Central memory CD8-positive, alpha-beta T cell (primary cell): Measurements from ENCODE around the gene GRIK1.

ENCODE experiments used
- ATAC-seq: fragments of 150-1000 bp; cut with Tn5 transposase; replicated peaks from 2 replicates; pipeline ENCODE4 v1.10.0; 2022; ENCODE audit warnings: mild to moderate bottlenecking, moderate FRiP score, moderate number of reproducible peaks; ENCODE audit not compliant: poor library complexity, severe bottlenecking; ENCODE audit errors: extremely low read depth
- DNase-seq, 2 donors: peaks; one replicate each; pipeline ENCODE4 v3.0.0; 2021; ENCODE audit warnings: low spot score in 2 of 2
- H3K27ac Mint-ChIP-seq: one replicate; pipeline ENCODE4 v1.8.0; 2022; ENCODE audit warnings: low read depth, mild to moderate bottlenecking, moderate library complexity, mixed read lengths
- H3K27me3 Mint-ChIP-seq: one replicate; pipeline ENCODE4 v1.8.0; 2022; ENCODE audit warnings: mixed read lengths
- H3K36me3 Mint-ChIP-seq: one replicate; pipeline ENCODE4 v1.8.0; 2022; ENCODE audit warnings: mild to moderate bottlenecking, moderate library complexity, mixed read lengths; ENCODE audit not compliant: insufficient read depth
- H3K4me1 Mint-ChIP-seq: one replicate; pipeline ENCODE4 v1.8.0; 2022; ENCODE audit warnings: mixed read lengths
- H3K4me3 Mint-ChIP-seq: one replicate; pipeline ENCODE4 v1.8.0; 2022; ENCODE audit warnings: mild to moderate bottlenecking, moderate library complexity, mixed read lengths
- H3K9me3 Mint-ChIP-seq: one replicate; pipeline ENCODE4 v1.8.0; 2022; ENCODE audit warnings: mixed read lengths

GRIK1 gene

DNA sequence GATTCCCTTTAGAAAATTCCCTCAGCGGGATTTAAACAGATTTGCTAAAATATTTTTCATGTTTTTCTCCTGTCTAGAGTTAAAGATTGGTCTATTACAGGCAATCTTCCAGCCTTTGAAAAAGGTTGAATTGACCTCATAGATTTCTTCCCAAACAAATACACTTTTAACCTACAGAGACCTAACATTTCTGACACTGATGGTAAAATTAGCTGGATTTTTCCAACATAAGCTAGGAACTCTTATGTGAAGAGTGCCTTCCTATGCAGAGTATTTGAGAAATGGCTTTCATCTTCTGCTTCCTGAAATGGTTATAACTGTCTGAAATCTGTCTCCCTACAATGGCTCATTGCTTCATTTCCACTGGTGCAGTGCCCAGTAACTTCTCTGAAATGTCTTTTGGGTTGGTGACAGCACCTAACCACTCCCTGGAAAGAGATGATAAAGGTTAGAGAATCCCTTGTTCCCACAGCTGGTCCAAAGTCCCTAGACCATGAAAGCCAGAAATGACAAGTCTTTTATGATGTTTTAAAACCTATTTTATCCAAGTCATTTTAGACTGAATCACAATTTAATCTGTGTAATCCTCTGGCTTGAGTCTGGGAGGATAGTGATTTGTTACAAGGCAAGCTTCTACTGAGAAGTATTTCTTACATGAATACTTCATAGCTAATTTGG lies 371.6 kb downstream of the GRIK1 start:
- Mint-ChIP-seq H3K27me3 (no peaks in the 10 kb centered on the region), H3K36me3 (no peaks in the 10 kb centered on the region), H3K4me1 (no peaks in the 10 kb centered on the region), H3K9me3 (no peaks in the 10 kb centered on the region), H3K27ac (no peak overlapping the region), H3K4me3 (no peak overlapping the region)
- DNase-seq (no peak), ATAC-seq (no peak)

GRCh38 chr21:29557931-29558725 lies 381.7 kb downstream of the GRIK1 start:
- Mint-ChIP-seq H3K27ac (no peak overlapping the region), H3K4me3 (no peak overlapping the region), H3K36me3 (no peaks in the 10 kb centered on the region), H3K4me1 (no peaks in the 10 kb centered on the region), H3K27me3 (no peaks in the 10 kb centered on the region), H3K9me3 (no peaks in the 10 kb centered on the region)
- ATAC-seq, result no peak
- DNase-seq, result no peak

GRCh38 chr21:29557200-29557599 lies 382.6 kb downstream of the GRIK1 start:
- H3K4me1 Mint-ChIP-seq, result no peaks in the 10 kb centered on the region
- ATAC-seq, result no peak

GRCh38 chr21:29555601-29556000 lies 384.2 kb downstream of the GRIK1 start:
- no peaks in the 10 kb centered on the region for H3K36me3 Mint-ChIP-seq
- H3K4me1 Mint-ChIP-seq, result no peaks in the 10 kb centered on the region
- no peaks in the 10 kb centered on the region for H3K9me3 Mint-ChIP-seq
- DNase-seq, result no peak
- H3K27me3 Mint-ChIP-seq, result no peaks in the 10 kb centered on the region
- H3K27ac Mint-ChIP-seq, result no peak overlapping the region
- ATAC-seq, result no peak
- H3K4me3 Mint-ChIP-seq, result no peak overlapping the region

More at GRCh38 chr21:29557200-29557599, 382.6 kb downstream of the GRIK1 start:
- Mint-ChIP-seq H3K9me3 (no peaks in the 10 kb centered on the region), H3K27ac (no peak overlapping the region), H3K36me3 (no peaks in the 10 kb centered on the region), H3K4me3 (no peak overlapping the region), H3K27me3 (no peaks in the 10 kb centered on the region)
- DNase-seq, result no peak

DNA sequence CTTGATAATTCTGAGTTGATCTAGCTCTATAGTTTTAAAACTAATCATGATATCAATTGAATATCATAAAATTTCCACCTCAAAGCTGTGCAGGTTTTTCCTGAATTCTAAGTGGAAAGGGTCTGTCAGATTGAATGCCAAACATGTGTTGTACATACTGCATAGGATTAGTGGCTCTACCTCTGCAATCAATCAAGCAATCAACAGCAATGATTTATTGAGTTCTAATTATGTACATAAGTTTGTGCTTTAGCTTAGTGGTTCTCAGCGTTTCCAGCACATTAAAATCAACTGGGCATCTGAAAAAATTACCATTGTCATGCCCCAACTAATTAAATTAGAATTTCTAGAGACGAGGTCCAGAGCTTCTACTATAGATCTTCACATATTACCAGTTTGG lies 389.6 kb downstream of the GRIK1 start:
- Mint-ChIP-seq H3K36me3 (no peaks in the 10 kb centered on the region), H3K9me3 (no peaks in the 10 kb centered on the region), H3K4me3 (no peak overlapping the region), H3K27ac (no peak overlapping the region), H3K27me3 (no peaks in the 10 kb centered on the region), H3K4me1 (no peaks in the 10 kb centered on the region)
- ATAC-seq, result no peak
- DNase-seq, result no peak

GRCh38 chr21:29549614-29550013 lies 390.2 kb downstream of the GRIK1 start:
- no peak for ATAC-seq
- H3K4me1 Mint-ChIP-seq, result no peaks in the 10 kb centered on the region
- DNase-seq, result no peak
- H3K27me3 Mint-ChIP-seq, result no peaks in the 10 kb centered on the region
- H3K4me3 Mint-ChIP-seq, result no peak overlapping the region
- H3K27ac Mint-ChIP-seq, result no peak overlapping the region
- H3K36me3 Mint-ChIP-seq, result no peaks in the 10 kb centered on the region
- no peaks in the 10 kb centered on the region for H3K9me3 Mint-ChIP-seq

DNA sequence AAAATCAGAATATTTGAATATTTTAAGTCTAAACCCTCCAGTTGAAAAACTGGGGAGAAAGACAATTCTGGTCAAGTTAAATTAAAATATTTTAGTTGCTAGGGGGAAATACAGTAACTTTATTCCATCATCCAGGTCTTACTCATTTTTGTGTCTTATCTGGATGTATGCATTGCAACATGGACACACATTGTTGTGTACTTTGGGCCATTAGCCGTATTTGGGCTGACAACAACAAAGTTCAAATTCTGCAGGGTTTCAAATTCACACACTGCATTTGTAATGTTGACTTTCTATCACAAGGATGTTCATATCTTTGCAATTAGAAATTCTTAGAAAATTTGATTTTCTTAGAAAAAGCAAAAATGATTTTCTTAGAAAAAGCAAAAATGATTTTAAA lies 391.8 kb downstream of the GRIK1 start:
- Mint-ChIP-seq H3K4me1 (no peaks in the 10 kb centered on the region), H3K36me3 (no peaks in the 10 kb centered on the region), H3K27me3 (no peaks in the 10 kb centered on the region), H3K27ac (no peak overlapping the region), H3K9me3 (no peaks in the 10 kb centered on the region), H3K4me3 (no peak overlapping the region)
- ATAC-seq (no peak), DNase-seq (no peak)

GRCh38 chr21:29546071-29546470 lies 393.7 kb downstream of the GRIK1 start:
- no peak for ATAC-seq
- no peak overlapping the region for H3K4me3 Mint-ChIP-seq
- DNase-seq, result no peak
- no peak overlapping the region for H3K27ac Mint-ChIP-seq
- H3K36me3 Mint-ChIP-seq, result no peaks in the 10 kb centered on the region
- H3K27me3 Mint-ChIP-seq, result no peaks in the 10 kb centered on the region
- H3K9me3 Mint-ChIP-seq, result no peaks in the 10 kb centered on the region
- H3K4me1 Mint-ChIP-seq, result no peaks in the 10 kb centered on the region

GRCh38 chr21:29540289-29540688 lies 399.5 kb downstream of the GRIK1 start:
- Mint-ChIP-seq H3K4me3 (no peak overlapping the region), H3K4me1 (no peaks in the 10 kb centered on the region), H3K36me3 (no peaks in the 10 kb centered on the region), H3K27me3 (no peaks in the 10 kb centered on the region), H3K27ac (no peak overlapping the region), H3K9me3 (no peaks in the 10 kb centered on the region)
- ATAC-seq (no peak), DNase-seq (no peak)

DNA sequence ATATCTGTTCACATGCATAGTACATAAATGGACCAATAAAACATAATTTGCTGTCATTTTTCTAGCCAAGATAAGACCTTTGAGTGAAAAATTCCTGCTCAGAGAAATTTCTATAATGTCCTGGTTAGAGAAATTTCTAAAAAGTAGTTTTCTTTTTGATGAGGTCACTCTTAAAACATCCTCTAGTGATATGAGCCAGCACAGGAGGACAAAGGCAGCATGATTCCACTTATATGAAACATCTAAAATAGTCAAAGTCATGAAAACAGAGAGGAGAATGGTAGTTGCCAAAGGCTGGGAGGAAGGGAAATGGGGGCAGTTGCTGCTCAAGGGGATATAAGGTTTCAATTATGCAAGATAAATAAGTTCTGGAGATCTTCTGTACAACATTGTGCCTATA lies 401.7 kb downstream of the GRIK1 start:
- ATAC-seq, result no peak
- Mint-ChIP-seq H3K9me3 (no peaks in the 10 kb centered on the region), H3K36me3 (no peaks in the 10 kb centered on the region), H3K27me3 (no peaks in the 10 kb centered on the region), H3K27ac (no peak overlapping the region), H3K4me3 (no peak overlapping the region), H3K4me1 (no peaks in the 10 kb centered on the region)
- DNase-seq, result no peak

GRCh38 chr21:29534448-29534847 lies 405.3 kb downstream of the GRIK1 start:
- ATAC-seq (no peak), DNase-seq (no peak)
- no peak overlapping the region for H3K27ac Mint-ChIP-seq
- H3K36me3 Mint-ChIP-seq, result no peaks in the 10 kb centered on the region
- H3K4me3 Mint-ChIP-seq, result no peak overlapping the region
- H3K4me1 Mint-ChIP-seq, result no peaks in the 10 kb centered on the region
- H3K9me3 Mint-ChIP-seq, result no peaks in the 10 kb centered on the region
- H3K27me3 Mint-ChIP-seq, result no peaks in the 10 kb centered on the region

DNA sequence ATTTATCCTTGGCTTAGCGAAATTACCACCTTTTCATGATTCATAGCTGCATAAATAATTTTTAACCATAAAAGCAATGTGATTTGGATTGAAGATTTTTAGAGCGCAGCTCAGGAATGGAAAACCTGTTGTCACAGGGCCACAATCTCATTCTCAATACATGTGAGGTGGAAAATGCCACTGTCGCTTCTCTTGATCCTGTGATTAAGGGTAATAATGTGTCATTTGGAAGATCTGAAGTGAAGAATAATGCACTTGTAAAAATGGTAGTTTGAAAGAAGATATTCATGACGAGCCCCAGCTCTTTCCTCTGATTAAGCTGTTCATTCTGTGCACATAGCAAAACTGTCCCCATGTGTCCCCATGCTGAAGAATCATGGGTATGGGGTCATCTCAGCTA lies 410.7 kb downstream of the GRIK1 start:
- DNase-seq (no peak), ATAC-seq (no peak)
- H3K4me3 Mint-ChIP-seq, result no peak overlapping the region
- no peaks in the 10 kb centered on the region for H3K36me3 Mint-ChIP-seq
- peaks cover 16% of the 10 kb centered on the region for H3K9me3 Mint-ChIP-seq
- no peak overlapping the region for H3K27ac Mint-ChIP-seq
- no peaks in the 10 kb centered on the region for H3K27me3 Mint-ChIP-seq
- H3K4me1 Mint-ChIP-seq, result no peaks in the 10 kb centered on the region

GRCh38 chr21:29526545-29526944 lies 413.3 kb downstream of the GRIK1 start:
- ATAC-seq (no peak), DNase-seq (no peak)
- Mint-ChIP-seq H3K27ac (no peak overlapping the region), H3K9me3 (peaks cover 16% of the 10 kb centered on the region), H3K4me3 (no peak overlapping the region), H3K4me1 (no peaks in the 10 kb centered on the region), H3K36me3 (no peaks in the 10 kb centered on the region), H3K27me3 (no peaks in the 10 kb centered on the region)
